Esophagus muscularis mucosa (tissue), 3 donors: ENCODE data around the gene SDK2.

Source experiments
- EP300 ChIP-seq: sonication (generic); formaldehyde crosslinking; IDR thresholded peaks from one replicate; pipeline ENCODE4 v1.6.1; 2017; ENCODE audit warnings: antibody characterized with exemption
- POLR2AphosphoS5 ChIP-seq, 2 donors: sonication (generic); formaldehyde crosslinking; IDR thresholded peaks; one replicate each; pipeline ENCODE4 v1.6.1; 2017; ENCODE audit warnings: antibody characterized with exemption in 2 of 2

- TF ChIP-seq POLR2AphosphoS5 (IDR thresholded peaks at IDR 0.05) (no peak), EP300 (no peak)
These were observed 58.7 kb downstream of the SDK2 start for GRCh38 chr17:73585583-73585982.
